GM13976 (cell line): ENCODE measurements around the gene GNG14.

Experiments
- DNase-seq: peaks from one replicate; pipeline ENCODE4 v3.0.0; 2012; ENCODE audit warnings: low spot score
- CTCF ChIP-seq: IDR thresholded peaks from 2 replicates; pipeline ENCODE4 v1.5.1; 2012; ENCODE audit warnings: borderline replicate concordance, mild to moderate bottlenecking; ENCODE audit not compliant: insufficient read depth; ENCODE audit errors: extremely low read depth, missing control alignments, control extremely low read depth
- in situ Hi-C: fragments of 300-500 bp; cut with MboI; formaldehyde crosslinking; loops from one replicate; pipeline ENCODE4 v1.12.0; 2022; ENCODE audit warnings: low sequenced_read_pairs, mixed read lengths, inconsistent platforms; ENCODE audit not compliant: unreplicated experiment

Gene GNG14

GRCh38 chr19:12680034-12680433 is 7.8 kb upstream of the GNG14 start:
- DNase-seq = no peak
- no peak for TF ChIP-seq CTCF
- in situ Hi-C loops = no loop called here

- no peak for TF ChIP-seq CTCF
- peak; percentile 95 for DNase-seq
- in situ Hi-C loops = no loop called here
Measured at GRCh38 chr19:12681074-12681987, 6.5 kb upstream of the GNG14 start, which contains the start of gene DHPS. Gene DHPS (minus strand): TSS chr19:12681880. CDS start chr19:12681766, 114 bp downstream.

- no peak for DNase-seq
- in situ Hi-C loops = no loop called here
- no peak for TF ChIP-seq CTCF
Measured at GRCh38 chr19:12685831-12686230, 2.0 kb upstream of the GNG14 start.

GRCh38 chr19:12689012-12689411 is 1.2 kb downstream of the GNG14 start:
- no peak for TF ChIP-seq CTCF
- in situ Hi-C loops = no loop called here
- DNase-seq = no peak

GRCh38 chr19:12689581-12690216 is 1.9 kb downstream of the GNG14 start:
- in situ Hi-C loops = no loop called here
- DNase-seq = no peak
- TF ChIP-seq CTCF = no peak

- DNase-seq = no peak
- in situ Hi-C loops = no loop called here
- no peak for TF ChIP-seq CTCF
Measured at GRCh38 chr19:12692960-12693359, 5.2 kb downstream of the GNG14 start.
